NCI-H2171 treated with DMSO at 0.1 percent for 48 hours (cell line): ENCODE results near the gene RTN1.

Source experiments
- DNase-seq: peaks from one replicate; lab custom pipeline; 2025; lab: John Stamatoyannopoulos, UW

RTN1 gene

GRCh38 chr14:59630288-59630963, 240.2 kb downstream of the RTN1 start:
- DNase-seq, result peak; percentile 63

- peak; percentile 92 for DNase-seq
Measured at GRCh38 chr14:59629444-59630287, 240.9 kb downstream of the RTN1 start.

- DNase-seq, result peak; percentile 70
Measured at GRCh38 chr14:59627011-59627520, 243.5 kb downstream of the RTN1 start.

GRCh38 chr14:59622631-59623030, 247.9 kb downstream of the RTN1 start:
- DNase-seq, result no peak

GRCh38 chr14:59619061-59619460, 251.5 kb downstream of the RTN1 start:
- DNase-seq, result no peak

- no peak for DNase-seq
Measured at GRCh38 chr14:59601056-59601455, 269.5 kb downstream of the RTN1 start.

GRCh38 chr14:59600211-59600945, 270.2 kb downstream of the RTN1 start:
- no peak for DNase-seq

GRCh38 chr14:59595071-59595470, 275.5 kb downstream of the RTN1 start:
- no peak for DNase-seq

- no peak for DNase-seq
Measured at GRCh38 chr14:59591641-59592370, 278.8 kb downstream of the RTN1 start.

GRCh38 chr14:59588101-59588500, 282.5 kb downstream of the RTN1 start:
- DNase-seq, result no peak

GRCh38 chr14:59585891-59586554, 284.6 kb downstream of the RTN1 start:
- DNase-seq, result no peak

- peak; percentile 73 for DNase-seq
Measured at GRCh38 chr14:59583755-59584154, 286.8 kb downstream of the RTN1 start.

GRCh38 chr14:59582845-59583509, 287.6 kb downstream of the RTN1 start:
- peak; percentile 96 for DNase-seq

- peak; percentile 98 for DNase-seq
Measured at GRCh38 chr14:59582161-59582560, 288.4 kb downstream of the RTN1 start.

- DNase-seq, result no peak
Measured at GRCh38 chr14:59580911-59581310, 289.7 kb downstream of the RTN1 start.

- DNase-seq, result peak; percentile 32
Measured at GRCh38 chr14:59576332-59577294, 294.0 kb downstream of the RTN1 start, which contains the start of gene CCDC175. Gene CCDC175 (minus strand): TSS chr14:59576812. CDS start chr14:59576775, 37 bp downstream.

- DNase-seq, result peak; percentile 30
Measured at GRCh38 chr14:59570122-59570521, 300.5 kb downstream of the RTN1 start.

- DNase-seq, result peak; percentile 96
Measured at GRCh38 chr14:59566725-59567124, 303.9 kb downstream of the RTN1 start.

- no peak for DNase-seq
Measured at GRCh38 chr14:59566296-59566695, 304.3 kb downstream of the RTN1 start.
